Measurements from ENCODE around the gene PIP5K1C.
"Not testable (repeated sequence)": the region's sequence is repeated elsewhere in the genome, so short reads cannot be mapped to it uniquely, and the experiment has no call there.

Gene PIP5K1C

DNA sequence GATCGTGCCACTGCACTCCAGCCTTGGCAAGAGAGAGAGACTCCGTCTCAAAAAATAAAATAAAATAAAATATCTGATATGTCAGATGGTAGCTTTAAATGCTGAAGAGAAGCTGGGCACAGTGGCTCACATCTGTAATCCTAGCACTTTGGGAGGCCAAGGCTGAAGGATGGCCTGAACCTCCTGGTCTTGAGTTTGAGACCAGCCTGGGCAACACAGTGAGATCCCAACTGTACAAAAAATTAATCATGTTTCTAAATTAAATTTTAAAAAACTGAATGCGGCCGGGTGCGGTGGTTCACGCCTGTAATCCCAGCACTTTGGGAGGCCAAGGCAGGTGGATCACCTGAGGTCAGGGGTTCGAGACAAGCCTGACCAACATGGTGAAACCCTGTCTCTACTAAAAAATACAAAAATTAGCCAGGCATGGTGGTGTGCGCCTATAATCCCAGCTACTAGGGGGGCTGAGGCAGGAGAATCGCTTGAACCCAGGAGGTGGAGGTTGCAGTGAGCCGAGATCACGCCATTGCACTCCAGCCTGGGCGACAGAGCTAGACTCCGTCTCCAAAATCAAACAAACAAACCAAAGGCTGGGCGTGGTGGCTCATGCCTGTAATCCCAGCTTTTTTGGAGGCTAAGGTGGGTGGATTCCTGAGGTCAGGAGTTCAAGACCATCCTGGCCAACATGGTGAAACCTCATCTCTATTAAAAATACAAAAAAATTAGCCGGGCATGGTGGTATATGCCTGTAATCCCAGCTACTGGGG is 116.0 kb downstream of the PIP5K1C start:
- not testable (repeated sequence) for DNase-seq

DNA sequence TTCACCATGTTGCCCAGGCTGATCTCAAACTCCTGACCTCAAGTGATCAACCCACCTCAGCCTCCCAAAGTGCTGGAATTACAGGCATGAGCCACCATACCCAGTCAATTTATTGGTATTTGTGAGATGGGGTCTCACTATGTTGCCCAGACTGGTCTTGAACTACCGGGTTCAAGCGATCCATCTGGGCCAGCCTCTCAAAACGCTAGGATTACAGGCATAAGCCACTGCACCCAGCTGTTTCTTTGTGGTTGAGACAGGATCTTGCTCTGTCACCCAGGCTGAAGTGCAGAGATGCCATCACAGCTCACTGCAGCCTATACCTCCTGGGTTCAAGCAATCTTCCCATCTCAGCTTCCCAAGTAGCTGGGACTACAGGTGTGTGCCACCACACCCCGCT is 118.5 kb downstream of the PIP5K1C start:
- DNase-seq = not testable (repeated sequence)

Measured in NCI-H748 treated with DMSO at 0.1 percent for 48 hours (cell line).